Neuronal stem cell (in vitro differentiated cells): ENCODE results near the gene CCDC141.

Source experiments
- DNase-seq: peaks from one replicate; pipeline ENCODE4 v3.0.0-alpha.2; 2013; ENCODE audit warnings: low spot score
- H2AFZ ChIP-seq: one replicate; pipeline ENCODE4 v1.6.1; 2013; ENCODE audit warnings: mild to moderate bottlenecking, low read length, inconsistent platforms
- H2AK5ac ChIP-seq: 2 replicates; pipeline ENCODE4 v1.6.1; 2013; ENCODE audit warnings: low read depth, mild to moderate bottlenecking, inconsistent platforms, low read length, moderate library complexity, mixed read lengths
- H2BK120ac ChIP-seq: 2 replicates; pipeline ENCODE4 v1.6.1; 2013; ENCODE audit warnings: low read depth, mild to moderate bottlenecking, inconsistent platforms, low read length, moderate library complexity, mixed read lengths
- H2BK12ac ChIP-seq: one replicate; pipeline ENCODE4 v1.6.1; 2013; ENCODE audit warnings: low read length, inconsistent platforms
- H2BK15ac ChIP-seq: 2 replicates; pipeline ENCODE4 v1.6.1; 2013; ENCODE audit warnings: mild to moderate bottlenecking, low read length, inconsistent platforms, mixed read lengths
- H2BK5ac ChIP-seq: one replicate; pipeline ENCODE4 v1.6.1; 2013; ENCODE audit warnings: inconsistent platforms, mild to moderate bottlenecking, low read length, moderate library complexity
- H3K14ac ChIP-seq: one replicate; pipeline ENCODE4 v1.6.1; 2013; ENCODE audit warnings: low read length, inconsistent platforms
- H3K18ac ChIP-seq: 2 replicates; pipeline ENCODE4 v1.6.1; 2013; ENCODE audit warnings: low read length, inconsistent platforms
- H3K23ac ChIP-seq: 2 replicates; pipeline ENCODE4 v1.6.1; 2013; ENCODE audit warnings: low read depth, mild to moderate bottlenecking, mixed read lengths, low read length, inconsistent platforms; ENCODE audit not compliant: poor library complexity
- H3K27ac ChIP-seq: replicated peaks from 3 replicates; pipeline ENCODE4 v1.5.1; 2013; ENCODE audit warnings: low read length, inconsistent platforms
- H3K27me3 ChIP-seq, 3 experiments: 2 replicates each; pipeline ENCODE4 v1.6.1; 2013; ENCODE audit warnings: low read length in 3 of 3, mild to moderate bottlenecking in 2 of 3, inconsistent platforms in 1 of 3, low read depth in 1 of 3, mixed read lengths in 1 of 3, moderate library complexity in 1 of 3; ENCODE audit not compliant: control insufficient read depth in 3 of 3, insufficient read depth in 3 of 3
- H3K36me3 ChIP-seq, 2 donors: replicated peaks in 1 of 2; 2 replicates each; pipeline ENCODE4 v1.6.1; 2013; ENCODE audit warnings: low read length in 2 of 2; ENCODE audit not compliant: control insufficient read depth in 2 of 2, insufficient read depth in 2 of 2
- H3K4ac ChIP-seq: 2 replicates; pipeline ENCODE4 v1.6.1; 2013; ENCODE audit warnings: inconsistent platforms, mild to moderate bottlenecking, low read length, moderate library complexity
- H3K4me1 ChIP-seq, 2 donors: 1 replicate in 1 of 2; 2 replicates in 1 of 2; pipeline ENCODE4 v1.6.1; 2013; ENCODE audit warnings: low read length in 2 of 2, low read depth in 1 of 2; ENCODE audit not compliant: control insufficient read depth in 2 of 2, insufficient read depth in 1 of 2
- H3K4me2 ChIP-seq: one replicate; pipeline ENCODE4 v1.6.1; 2013; ENCODE audit warnings: mild to moderate bottlenecking, low read length, inconsistent platforms; ENCODE audit not compliant: insufficient read depth, poor library complexity, severe bottlenecking
- H3K4me3 ChIP-seq, 2 donors: 2 replicates each; pipeline ENCODE4 v1.5.1; 2013; ENCODE audit warnings: low read length in 2 of 2, mild to moderate bottlenecking in 2 of 2, inconsistent platforms in 1 of 2, moderate library complexity in 1 of 2
- H3K79me1 ChIP-seq: one replicate; pipeline ENCODE4 v1.6.1; 2013; ENCODE audit warnings: low read depth, mild to moderate bottlenecking, inconsistent platforms, low read length, moderate library complexity
- H3K9ac ChIP-seq: one replicate; pipeline ENCODE4 v1.6.1; 2013; ENCODE audit warnings: mild to moderate bottlenecking, low read depth, low read length, inconsistent platforms; ENCODE audit not compliant: poor library complexity
- H3K9me3 ChIP-seq, 2 donors: replicated peaks in 1 of 2; 2 replicates each; pipeline versions ENCODE3 to v1.6.1; 2013; ENCODE audit warnings: low read length in 2 of 2, mild to moderate bottlenecking in 2 of 2, inconsistent platforms in 1 of 2, low read depth in 1 of 2, mixed read lengths in 1 of 2, moderate library complexity in 1 of 2; ENCODE audit not compliant: control insufficient read depth in 2 of 2, insufficient read depth in 1 of 2
- H4K8ac ChIP-seq: one replicate; pipeline ENCODE4 v1.6.1; 2013; ENCODE audit warnings: low read depth, mild to moderate bottlenecking, inconsistent platforms, low read length, moderate library complexity
- H4K91ac ChIP-seq: one replicate; pipeline ENCODE4 v1.6.1; 2013; ENCODE audit warnings: low read length, low read depth, mild to moderate bottlenecking, inconsistent platforms; ENCODE audit not compliant: poor library complexity
- WGBS, 2 donors: extraction: QIAGEN DNeasy Blood & Tissue Kit; methylation state at CpG; one replicate each; pipeline ENCODE4 v1.1.7; 2013; ENCODE audit warnings: missing lambda C conversion rate in 2 of 2, mixed read lengths in 1 of 2; ENCODE audit not compliant: insufficient read length in 2 of 2, insufficient replicate concordance in 1 of 2; ENCODE audit errors: extremely low coverage in 2 of 2; 5-methylcytosine and 5-hydroxymethylcytosine counted together

CCDC141 gene

DNA sequence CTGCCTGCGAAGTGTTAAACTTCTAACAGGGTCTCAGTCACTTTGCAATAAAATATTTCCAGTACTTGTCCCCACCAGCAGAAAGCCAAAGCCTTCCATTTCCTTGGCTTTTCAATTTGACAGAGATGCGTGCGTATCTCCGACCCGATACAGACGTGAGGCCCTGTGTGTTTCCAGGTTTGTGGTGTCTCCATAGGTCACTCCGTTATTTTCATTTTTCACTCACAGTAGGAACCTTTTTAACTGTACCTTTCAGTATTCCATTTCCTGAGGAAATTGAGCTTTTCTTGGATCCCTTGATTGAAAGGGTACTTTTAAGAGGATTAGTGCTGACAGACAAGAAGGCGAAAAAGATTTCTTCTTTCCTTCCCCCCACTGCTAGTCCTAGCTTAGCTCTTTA is 126.4 kb downstream of the CCDC141 start:
- Histone ChIP-seq H2AFZ (no peak overlapping the region), H2BK12ac (no peak overlapping the region), H2BK120ac (no peak overlapping the region), H3K14ac (no peak overlapping the region), H3K27ac (no peak overlapping the region), H3K9me3 (no peaks in the 10 kb centered on the region), H3K4me3 (no peak overlapping the region), H4K8ac (no peak overlapping the region), H3K4me1 (no peaks in the 10 kb centered on the region), H3K4ac (no peak overlapping the region), H3K79me1 (no peaks in the 10 kb centered on the region), H3K18ac (no peak overlapping the region), H2BK5ac (no peak overlapping the region), H3K9ac (no peak overlapping the region), H3K27me3 (no peaks in the 10 kb centered on the region), H2AK5ac (no peak overlapping the region), H3K23ac (no peak overlapping the region), H4K91ac (no peak overlapping the region), H3K36me3 (no peaks in the 10 kb centered on the region), H3K4me2 (no peak overlapping the region), H2BK15ac (no peak overlapping the region)
- WGBS, 2 donors, result no CpG with 5 or more reads among the region's 8 CpGs
- no peak for DNase-seq

DNA sequence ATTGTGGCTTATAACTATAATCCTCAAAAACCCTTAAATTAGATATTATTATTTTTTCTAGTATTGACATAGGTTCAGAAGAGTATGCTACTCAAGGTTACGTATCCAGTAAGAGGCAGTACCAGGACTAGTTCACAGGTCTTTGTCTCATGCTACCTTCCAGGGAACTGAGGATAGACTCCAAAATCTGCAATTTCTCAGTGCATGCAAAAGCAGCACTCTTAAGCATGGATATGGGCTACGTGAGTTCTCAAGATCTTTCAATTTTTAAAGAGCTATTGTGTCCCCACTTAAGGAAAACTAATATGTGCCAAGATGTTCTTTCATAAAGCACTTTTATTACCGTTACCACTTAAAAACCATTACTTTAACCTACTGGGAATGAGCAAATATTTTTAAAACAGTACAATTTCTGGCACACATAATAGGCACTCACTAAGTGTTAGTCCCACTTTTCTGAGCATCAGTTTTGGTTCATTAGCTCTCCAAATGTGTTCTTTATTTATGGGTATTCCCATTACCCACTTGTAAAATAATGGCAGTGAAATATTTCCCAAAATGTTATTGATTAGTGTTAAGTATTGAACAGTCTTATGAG is 128.9 kb downstream of the CCDC141 start:
- H3K14ac ChIP-seq, result no peak overlapping the region
- no peak overlapping the region for H2BK120ac ChIP-seq
- no peak overlapping the region for H4K91ac ChIP-seq
- no peak overlapping the region for H2BK5ac ChIP-seq
- H3K4me1 ChIP-seq, result no peaks in the 10 kb centered on the region
- H3K4ac ChIP-seq, result no peak overlapping the region
- no peak overlapping the region for H3K23ac ChIP-seq
- no peak overlapping the region for H2AK5ac ChIP-seq
- no peak overlapping the region for H2BK15ac ChIP-seq
- no peak overlapping the region for H2BK12ac ChIP-seq
- H3K27ac ChIP-seq, result no peak overlapping the region
- no peak for DNase-seq
- no peaks in the 10 kb centered on the region for H3K27me3 ChIP-seq
- no peak overlapping the region for H3K4me2 ChIP-seq
- H3K36me3 ChIP-seq, result no peaks in the 10 kb centered on the region
- no peaks in the 10 kb centered on the region for H3K9me3 ChIP-seq
- no peak overlapping the region for H4K8ac ChIP-seq
- H3K9ac ChIP-seq, result no peak overlapping the region
- no peak overlapping the region for H3K4me3 ChIP-seq
- H2AFZ ChIP-seq, result no peak overlapping the region
- no CpG with 5 or more reads among the region's 3 CpGs for WGBS, 2 donors
- H3K18ac ChIP-seq, result no peak overlapping the region
- no peaks in the 10 kb centered on the region for H3K79me1 ChIP-seq

DNA sequence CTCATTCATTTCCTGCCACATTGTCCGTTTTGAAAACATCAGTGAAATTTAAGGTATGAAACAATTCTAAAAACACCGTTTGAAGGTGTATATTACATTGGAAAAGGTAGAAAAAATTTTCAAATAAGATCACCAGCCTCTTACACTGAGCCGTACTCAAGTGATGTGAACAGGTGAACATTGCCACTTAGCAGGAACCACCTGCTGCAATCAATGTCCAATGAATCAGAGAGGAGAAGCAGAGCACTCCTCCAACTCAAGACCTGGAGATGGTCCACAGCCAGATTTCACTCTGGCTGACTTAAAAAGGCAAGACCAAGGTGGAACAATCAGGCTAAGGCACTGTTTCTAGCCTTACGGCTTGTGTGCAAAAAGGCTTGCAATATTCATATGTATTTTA is 132.4 kb downstream of the CCDC141 start:
- Histone ChIP-seq H2AFZ (no peak overlapping the region), H3K9ac (no peak overlapping the region), H3K4ac (no peak overlapping the region), H3K9me3 (no peaks in the 10 kb centered on the region), H2BK120ac (no peak overlapping the region), H2BK5ac (no peak overlapping the region), H3K14ac (no peak overlapping the region), H3K27ac (no peak overlapping the region), H4K91ac (no peak overlapping the region), H2AK5ac (no peak overlapping the region), H3K36me3 (no peaks in the 10 kb centered on the region), H3K4me3 (no peak overlapping the region), H2BK12ac (no peak overlapping the region), H3K4me1 (no peaks in the 10 kb centered on the region), H3K4me2 (no peak overlapping the region), H3K79me1 (no peaks in the 10 kb centered on the region), H2BK15ac (no peak overlapping the region), H3K23ac (no peak overlapping the region), H3K27me3 (no peaks in the 10 kb centered on the region), H3K18ac (no peak overlapping the region), H4K8ac (no peak overlapping the region)
- DNase-seq, result no peak
- no CpG with 5 or more reads among the region's 4 CpGs for WGBS, 2 donors

DNA sequence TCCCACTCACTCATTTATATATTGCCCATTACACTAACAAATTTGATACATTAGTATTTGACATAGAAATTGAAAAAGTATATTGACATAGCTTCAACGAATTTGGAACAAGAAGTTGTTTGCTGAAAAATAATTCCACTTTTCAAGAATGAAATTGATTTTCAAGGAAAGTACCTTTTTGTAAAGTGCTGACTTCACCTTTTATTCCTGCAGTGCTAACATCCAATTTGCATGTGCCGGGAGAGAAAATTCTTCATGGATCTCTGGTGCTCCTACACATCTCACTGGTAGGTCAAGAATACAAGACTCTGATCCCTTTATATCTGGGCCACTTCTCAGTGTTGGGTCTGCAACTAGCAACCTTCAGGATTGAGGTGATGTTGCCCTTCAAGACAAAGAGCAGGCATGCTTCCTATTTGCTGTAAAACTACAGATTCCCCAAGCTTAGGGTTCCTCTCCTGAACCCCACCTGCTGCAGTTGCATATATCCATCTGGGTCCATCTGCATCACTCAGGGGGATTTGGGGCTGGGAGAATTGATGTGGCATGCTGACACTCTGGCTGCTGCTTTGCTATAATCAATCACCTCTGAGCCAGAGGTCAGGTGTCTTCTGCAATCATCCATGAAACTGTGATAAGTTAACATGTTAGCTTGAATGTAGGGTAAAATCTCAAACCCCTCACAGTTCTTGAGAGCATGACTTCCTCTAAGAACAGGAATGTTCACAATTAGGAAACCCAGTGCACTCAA is 134.3 kb downstream of the CCDC141 start:
- no peak overlapping the region for H3K23ac ChIP-seq
- H2BK12ac ChIP-seq, result no peak overlapping the region
- H2BK5ac ChIP-seq, result no peak overlapping the region
- H3K27me3 ChIP-seq, result no peaks in the 10 kb centered on the region
- H2AK5ac ChIP-seq, result no peak overlapping the region
- no peaks in the 10 kb centered on the region for H3K79me1 ChIP-seq
- H2AFZ ChIP-seq, result no peak overlapping the region
- no peak overlapping the region for H2BK120ac ChIP-seq
- H3K36me3 ChIP-seq, result no peaks in the 10 kb centered on the region
- H2BK15ac ChIP-seq, result no peak overlapping the region
- no peak overlapping the region for H3K9ac ChIP-seq
- no peak overlapping the region for H3K27ac ChIP-seq
- H3K4me2 ChIP-seq, result no peak overlapping the region
- H3K4ac ChIP-seq, result no peak overlapping the region
- no peak overlapping the region for H3K18ac ChIP-seq
- H3K4me1 ChIP-seq, result no peaks in the 10 kb centered on the region
- H4K8ac ChIP-seq, result no peak overlapping the region
- DNase-seq, result no peak
- no peak overlapping the region for H4K91ac ChIP-seq
- WGBS, 2 donors, result no CpG with 5 or more reads among the region's 2 CpGs
- H3K9me3 ChIP-seq, result no peaks in the 10 kb centered on the region
- H3K14ac ChIP-seq, result no peak overlapping the region
- H3K4me3 ChIP-seq, result no peak overlapping the region
